IPS DF 6.9 (cell line): ENCODE data around the gene MRPL16.

Experiments
- DNase-seq: peaks from one replicate; pipeline ENCODE4 v3.0.0-alpha.2; 2013; ENCODE audit warnings: low read depth, low spot score
- H3K27ac ChIP-seq: one replicate; pipeline ENCODE4 v1.5.1; 2013; ENCODE audit warnings: low read length, control low read depth
- H3K27me3 ChIP-seq: 2 replicates; pipeline ENCODE4 v1.6.1; 2013; ENCODE audit warnings: mild to moderate bottlenecking, low read length; ENCODE audit not compliant: control insufficient read depth, insufficient read depth
- H3K36me3 ChIP-seq: 2 replicates; pipeline ENCODE4 v1.6.1; 2013; ENCODE audit warnings: low read length; ENCODE audit not compliant: control insufficient read depth, insufficient read depth
- H3K4me1 ChIP-seq: 2 replicates; pipeline ENCODE4 v1.6.1; 2013; ENCODE audit warnings: low read length; ENCODE audit not compliant: control insufficient read depth, insufficient read depth
- H3K4me3 ChIP-seq: 2 replicates; pipeline ENCODE4 v1.5.1; 2013; ENCODE audit warnings: mild to moderate bottlenecking, low read length
- H3K9me3 ChIP-seq: 2 replicates; pipeline ENCODE4 v1.6.1; 2013; ENCODE audit warnings: low read length, inconsistent platforms; ENCODE audit not compliant: control insufficient read depth, insufficient read depth
- WGBS: extraction: QIAGEN DNeasy Blood & Tissue Kit; methylation state at CpG from one replicate; pipeline ENCODE4 v1.1.7; 2013; ENCODE audit warnings: mixed read lengths, missing lambda C conversion rate; ENCODE audit not compliant: insufficient read length, insufficient coverage; 5-methylcytosine and 5-hydroxymethylcytosine counted together

The MRPL16 gene

DNA sequence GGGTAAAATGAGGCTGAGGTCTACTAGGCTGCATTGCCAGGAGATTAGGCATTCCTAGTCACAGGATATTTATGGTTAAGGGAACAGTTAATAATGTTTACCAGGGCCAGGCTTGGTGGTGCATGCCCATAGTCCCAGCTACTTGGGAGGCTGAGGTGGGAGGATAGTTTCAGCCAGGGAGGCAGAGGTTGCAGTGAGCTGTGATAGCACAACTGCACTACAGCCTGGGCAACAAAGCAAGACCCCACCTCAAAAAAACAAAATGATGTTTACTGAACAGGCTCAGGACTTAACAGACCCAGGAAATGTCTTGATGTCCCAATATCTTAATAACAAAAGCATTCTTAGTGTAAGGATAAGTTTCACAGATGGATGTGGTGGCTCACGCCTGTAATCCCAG is 2.8 kb upstream of the MRPL16 start:
- Histone ChIP-seq H3K9me3 (no peaks in the 10 kb centered on the region), H3K36me3 (no peaks in the 10 kb centered on the region; the same call in 1 of the 2 replicates), H3K27me3 (no peaks in the 10 kb centered on the region), H3K4me3 (no peak overlapping the region), H3K4me1 (peaks cover 2% of the 10 kb centered on the region; the same call in 1 of the 2 replicates), H3K27ac (no peak overlapping the region)
- WGBS, result no CpG with 5 or more reads among the region's 1 CpG
- DNase-seq, result no peak

DNA sequence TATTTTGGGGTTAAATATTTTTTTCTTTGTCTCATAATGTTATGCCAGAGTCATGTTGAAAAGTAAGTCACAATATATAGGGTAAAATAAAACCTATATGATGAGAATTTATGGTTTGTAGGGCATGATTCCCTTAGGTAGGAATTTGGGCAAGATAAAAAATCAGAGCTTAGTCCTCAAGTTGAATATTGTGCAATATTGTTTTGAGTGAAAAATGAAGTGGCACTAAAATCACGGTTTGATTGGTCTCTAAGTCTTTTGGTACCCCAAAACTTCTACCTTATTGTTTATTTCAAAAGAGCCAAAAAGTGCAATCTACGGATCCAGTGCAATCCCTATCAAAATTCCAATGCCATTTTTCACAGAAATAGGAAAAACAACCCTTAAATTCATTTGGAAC is 1.6 kb upstream of the MRPL16 start:
- Histone ChIP-seq H3K36me3 (no peaks in the 10 kb centered on the region; the same call in 1 of the 2 replicates), H3K27ac (no peak overlapping the region), H3K4me1 (peaks cover 2% of the 10 kb centered on the region; the same call in 1 of the 2 replicates), H3K27me3 (no peaks in the 10 kb centered on the region), H3K4me3 (no peak overlapping the region), H3K9me3 (no peaks in the 10 kb centered on the region)
- DNase-seq, result no peak
- no CpG with 5 or more reads among the region's 2 CpGs for WGBS

- DNase-seq, result no peak
- no peak overlapping the region for H3K27ac ChIP-seq
- H3K36me3 ChIP-seq, result peaks cover 10% of the 10 kb centered on the region; the same call in 1 of the 2 replicates
- peaks cover 2% of the 10 kb centered on the region; the same call in 1 of the 2 replicates for H3K4me1 ChIP-seq
- no CpG with 5 or more reads among the region's 8 CpGs for WGBS
- H3K27me3 ChIP-seq, result no peaks in the 10 kb centered on the region
- peak overlapping the region; percentile 15; the same call in 1 of the 2 replicates for H3K4me3 ChIP-seq
- no peaks in the 10 kb centered on the region for H3K9me3 ChIP-seq
Measured at GRCh38 chr11:59810911-59811259, 307 bp upstream of the MRPL16 start.

- Histone ChIP-seq H3K4me3 (no peak overlapping the region), H3K9me3 (no peaks in the 10 kb centered on the region), H3K27ac (no peak overlapping the region), H3K4me1 (no peaks in the 10 kb centered on the region), H3K36me3 (peaks cover 14% of the 10 kb centered on the region; the same call in 1 of the 2 replicates), H3K27me3 (no peaks in the 10 kb centered on the region)
- WGBS, result no CpG with 5 or more reads among the region's 1 CpG
- DNase-seq, result no peak
Measured at GRCh38 chr11:59807047-59807610, 3.4 kb downstream of the MRPL16 start.

DNA sequence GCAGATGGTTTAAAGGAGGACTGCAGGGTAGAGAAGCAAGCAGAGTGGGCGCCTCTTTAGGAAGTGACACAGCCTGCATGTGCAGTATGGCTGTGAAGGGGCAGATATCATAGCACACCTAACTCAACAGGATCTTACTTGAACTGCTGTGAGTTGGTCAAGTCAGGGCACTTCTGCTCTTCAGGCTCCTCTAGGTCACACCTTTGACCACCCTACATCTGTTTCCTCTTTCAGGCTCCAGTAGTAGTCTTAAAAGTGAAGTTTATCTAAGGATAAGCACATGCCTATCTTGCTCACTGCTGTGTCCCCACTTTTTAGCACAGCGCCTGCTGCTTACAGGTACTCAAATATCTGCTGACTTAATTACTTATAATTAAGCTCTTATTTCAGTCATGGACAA is 6.5 kb downstream of the MRPL16 start:
- Histone ChIP-seq H3K27me3 (no peaks in the 10 kb centered on the region), H3K9me3 (no peaks in the 10 kb centered on the region), H3K27ac (no peak overlapping the region), H3K36me3 (peaks cover 16% of the 10 kb centered on the region; the same call in 1 of the 2 replicates), H3K4me3 (no peak overlapping the region), H3K4me1 (no peaks in the 10 kb centered on the region)
- WGBS, result no CpG with 5 or more reads among the region's 2 CpGs
- no peak for DNase-seq

- peaks cover 16% of the 10 kb centered on the region; the same call in 1 of the 2 replicates for H3K36me3 ChIP-seq
- no peaks in the 10 kb centered on the region for H3K9me3 ChIP-seq
- H3K4me3 ChIP-seq, result no peak overlapping the region
- no peaks in the 10 kb centered on the region for H3K4me1 ChIP-seq
- no CpG with 5 or more reads among the region's 4 CpGs for WGBS
- no peak overlapping the region for H3K27ac ChIP-seq
- no peaks in the 10 kb centered on the region for H3K27me3 ChIP-seq
- no peak for DNase-seq
Measured at GRCh38 chr11:59802639-59803176, 7.9 kb downstream of the MRPL16 start.

GRCh38 chr11:59801981-59802638 is 8.5 kb downstream of the MRPL16 start:
- no CpG with 5 or more reads among the region's 5 CpGs for WGBS
- H3K27me3 ChIP-seq, result no peaks in the 10 kb centered on the region
- no peak for DNase-seq
- H3K4me3 ChIP-seq, result no peak overlapping the region
- H3K9me3 ChIP-seq, result no peaks in the 10 kb centered on the region
- H3K27ac ChIP-seq, result no peak overlapping the region
- peaks cover 16% of the 10 kb centered on the region; the same call in 1 of the 2 replicates for H3K36me3 ChIP-seq
- no peaks in the 10 kb centered on the region for H3K4me1 ChIP-seq

DNA sequence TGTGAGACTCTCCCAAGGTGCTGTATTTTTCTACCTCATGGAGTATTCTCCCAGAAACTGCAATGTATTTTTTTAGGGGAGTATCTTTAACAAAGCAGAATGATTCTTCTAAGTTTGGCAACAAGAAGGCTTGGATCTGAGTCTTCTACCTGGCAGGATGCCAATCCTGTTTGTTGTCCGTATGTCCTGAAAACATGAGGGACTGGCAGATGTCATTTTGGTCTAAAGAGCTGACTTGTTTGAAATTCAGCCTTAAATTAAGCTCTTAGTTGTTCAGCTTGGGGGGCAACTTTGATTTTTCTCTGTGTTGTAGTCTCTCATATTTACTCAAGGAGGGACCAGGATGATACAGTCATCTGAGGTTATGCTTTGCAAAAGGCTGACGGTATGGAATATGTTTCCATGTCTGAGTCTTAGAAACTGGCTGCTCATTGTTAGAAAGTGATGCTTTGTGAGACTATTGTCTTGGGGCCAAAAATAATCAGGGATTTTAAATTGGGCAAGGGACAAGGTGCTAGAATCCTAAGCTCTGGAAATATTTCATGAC is 9.3 kb downstream of the MRPL16 start:
- Histone ChIP-seq H3K27ac (no peak overlapping the region), H3K36me3 (peaks cover 7% of the 10 kb centered on the region; the same call in 1 of the 2 replicates), H3K4me3 (no peak overlapping the region), H3K9me3 (no peaks in the 10 kb centered on the region), H3K4me1 (no peaks in the 10 kb centered on the region), H3K27me3 (no peaks in the 10 kb centered on the region)
- no peak for DNase-seq
- no CpG with 5 or more reads among the region's 2 CpGs for WGBS

DNA sequence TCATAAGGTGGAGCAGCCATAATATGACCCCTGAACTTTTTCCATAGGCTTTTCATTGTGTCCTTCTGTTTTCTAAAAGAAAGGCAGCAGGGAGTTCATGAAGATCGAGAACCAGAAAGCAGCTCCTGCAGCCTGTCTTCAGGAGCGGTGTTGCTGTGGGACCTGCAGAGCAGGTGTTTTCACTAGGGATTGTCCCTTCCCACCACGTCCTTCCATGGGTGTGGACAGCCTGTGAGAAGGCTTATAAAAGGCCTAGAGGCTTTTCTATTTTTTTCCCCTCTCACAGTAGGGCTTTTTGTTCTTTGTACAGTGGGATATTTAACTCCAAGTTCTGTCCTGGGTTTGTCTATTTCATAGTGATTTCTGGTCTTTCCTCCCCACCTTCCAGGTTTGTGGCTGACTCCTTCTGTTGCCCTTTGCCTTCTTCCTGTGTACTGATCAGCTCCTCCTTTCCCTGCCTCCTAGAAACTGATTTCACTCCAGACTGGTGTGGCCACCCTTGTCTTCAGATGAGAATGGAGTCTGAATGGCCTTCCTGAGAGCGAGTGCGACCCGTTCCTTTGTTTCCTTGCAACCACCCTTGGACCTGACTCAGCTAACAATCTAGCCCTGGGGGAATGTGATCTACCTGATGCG is 10.1 kb downstream of the MRPL16 start:
- peaks cover 9% of the 10 kb centered on the region; the same call in 1 of the 2 replicates for H3K36me3 ChIP-seq
- DNase-seq, result no peak
- no peaks in the 10 kb centered on the region for H3K4me1 ChIP-seq
- no peak overlapping the region for H3K4me3 ChIP-seq
- no peaks in the 10 kb centered on the region for H3K27me3 ChIP-seq
- WGBS, result no CpG with 5 or more reads among the region's 7 CpGs
- no peaks in the 10 kb centered on the region for H3K9me3 ChIP-seq
- H3K27ac ChIP-seq, result no peak overlapping the region

- no peak overlapping the region for H3K4me3 ChIP-seq
- H3K27ac ChIP-seq, result no peak overlapping the region
- no peaks in the 10 kb centered on the region for H3K4me1 ChIP-seq
- no peaks in the 10 kb centered on the region for H3K27me3 ChIP-seq
- no peak for DNase-seq
- H3K9me3 ChIP-seq, result no peaks in the 10 kb centered on the region
- WGBS, result no CpG with 5 or more reads among the region's 3 CpGs
- peaks cover 24% of the 10 kb centered on the region for H3K36me3 ChIP-seq
Measured at GRCh38 chr11:59794417-59794816, 16.2 kb downstream of the MRPL16 start.
